GM19467 (cell line): Measurements from ENCODE around the gene UBE2H.
A peak's percentile ranks its signal among the peaks of the same experiment; 100 is the strongest.
"Not testable (repeated sequence)": the region's sequence is repeated elsewhere in the genome, so short reads cannot be mapped to it uniquely, and the experiment has no call there.

ENCODE experiments used
- ATAC-seq: cut with Tn5 transposase; IDR thresholded peaks from one replicate; pipeline ENCODE4 v1.9.1; 2021; ENCODE audit warnings: mild to moderate bottlenecking, moderate library complexity; ENCODE audit not compliant: unreplicated experiment

Gene UBE2H

DNA sequence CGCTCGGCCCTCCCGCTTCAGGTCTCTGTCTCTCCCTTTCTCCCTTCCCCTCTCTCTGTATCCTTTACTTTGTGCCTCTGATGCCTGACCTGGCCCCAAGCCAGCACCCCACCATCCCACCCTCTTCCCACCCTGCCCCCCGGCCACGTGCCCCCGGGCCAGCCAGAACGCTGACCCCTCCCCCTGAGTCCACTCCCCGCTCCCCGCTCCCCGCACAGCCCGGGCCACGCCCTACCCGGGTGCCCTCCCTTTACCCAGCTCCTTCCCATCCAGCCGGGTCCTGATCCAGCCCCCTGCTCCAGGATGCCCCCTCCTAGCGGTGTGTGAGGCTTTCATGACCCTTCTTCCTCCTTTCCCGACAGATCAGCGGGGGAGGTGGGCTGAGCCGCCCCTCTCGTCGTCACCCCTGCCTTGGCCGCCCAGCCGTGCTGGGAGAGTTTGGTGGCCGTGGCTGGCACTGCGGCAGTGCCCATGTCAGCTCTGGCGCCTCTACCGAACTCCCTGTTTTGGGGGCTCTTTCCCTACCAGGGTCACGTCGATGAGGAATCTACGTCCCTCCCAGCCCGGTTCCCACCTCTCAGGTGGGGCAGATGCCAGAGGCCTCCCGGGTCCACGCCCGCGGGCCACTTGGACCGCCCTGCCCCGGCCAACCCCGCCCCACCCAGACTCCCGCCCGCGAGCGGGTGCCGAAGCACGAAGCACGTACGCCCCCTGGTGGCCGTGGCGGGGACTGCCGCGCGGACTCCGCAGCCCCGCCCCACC is 127.4 kb downstream of the UBE2H start:
- peak; percentile 61 for ATAC-seq

DNA sequence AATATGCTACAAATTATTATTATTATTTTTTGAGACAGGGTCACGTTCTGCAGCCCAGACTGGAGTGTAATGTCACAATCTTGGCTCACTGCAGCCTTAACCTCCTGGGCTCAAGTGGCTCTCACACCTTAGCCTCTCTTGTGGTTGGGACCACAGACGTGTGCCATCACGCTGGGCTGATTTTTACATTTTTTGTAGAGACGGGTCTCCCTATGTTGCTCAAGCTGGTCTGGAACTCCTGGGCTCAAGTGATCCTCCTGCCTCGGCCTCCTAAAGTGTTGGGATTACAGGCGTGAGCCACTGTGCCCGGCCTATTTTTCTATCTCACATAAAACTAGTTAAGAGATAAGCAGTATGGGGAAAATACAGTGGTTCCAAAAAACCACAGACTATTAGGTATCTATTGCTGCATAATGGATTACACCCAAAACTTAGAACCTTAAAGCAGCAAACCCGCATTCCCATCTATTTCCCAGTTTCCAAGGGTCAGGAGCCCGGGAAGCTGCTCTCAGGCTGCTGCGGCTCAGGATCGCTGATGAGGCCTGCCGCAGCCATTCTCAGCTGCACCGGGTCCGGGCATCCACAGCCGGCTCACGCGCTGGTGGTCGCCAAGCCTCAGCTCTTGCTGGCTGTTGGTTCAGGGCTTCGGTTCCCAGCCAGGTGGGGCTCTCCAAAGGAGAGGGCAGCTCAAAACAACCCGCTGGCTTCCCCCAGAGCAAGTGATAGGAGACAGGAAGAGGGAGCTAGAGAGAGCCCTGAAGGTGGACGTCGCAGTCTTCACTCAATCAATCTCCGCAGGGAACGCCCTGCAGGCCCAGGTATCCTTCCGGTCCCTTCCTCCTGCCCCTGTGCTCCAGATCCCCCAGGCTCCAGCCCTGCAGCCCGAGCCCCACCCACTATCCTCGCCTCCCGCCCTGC is 128.2 kb downstream of the UBE2H start:
- peak; percentile 40 for ATAC-seq

DNA sequence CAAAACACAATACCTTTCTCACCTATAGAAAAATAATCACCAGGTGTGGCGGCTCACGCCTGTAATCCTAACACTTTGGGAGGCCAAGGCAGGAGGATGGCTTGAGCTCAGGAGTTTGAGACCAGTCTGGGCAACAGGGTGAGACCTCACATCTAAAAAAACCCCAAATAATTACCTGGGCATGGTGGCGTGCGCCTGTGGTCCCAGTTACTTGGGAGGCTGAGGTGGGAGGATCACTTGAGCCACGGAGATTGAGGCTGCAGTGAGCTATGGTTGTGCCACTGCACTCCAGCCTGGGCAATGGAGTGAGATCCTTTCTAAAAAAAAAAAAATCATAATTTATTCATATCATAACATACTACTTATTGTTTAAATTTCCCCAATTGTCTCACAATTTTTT is 129.6 kb downstream of the UBE2H start:
- ATAC-seq = not testable (repeated sequence)

DNA sequence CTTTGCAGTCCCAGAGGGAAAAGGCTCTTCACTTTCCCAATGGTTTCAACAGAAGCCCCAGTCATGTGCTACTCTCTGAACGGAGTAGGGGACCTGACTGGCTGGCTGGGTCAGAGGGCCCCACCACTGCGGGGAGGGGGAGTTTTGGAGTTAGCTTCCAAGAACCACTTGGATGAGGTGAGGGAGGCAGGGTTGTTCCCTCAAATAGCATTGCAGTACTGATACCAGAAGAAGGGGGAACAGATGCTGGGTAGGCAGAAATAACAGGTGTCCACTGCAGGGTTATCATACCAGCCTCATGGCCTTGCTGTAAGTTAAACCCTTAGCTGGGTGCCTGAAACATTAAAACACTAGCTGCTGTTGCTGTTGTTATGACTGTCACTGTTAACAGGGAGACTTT is 131.3 kb downstream of the UBE2H start:
- no peak for ATAC-seq

DNA sequence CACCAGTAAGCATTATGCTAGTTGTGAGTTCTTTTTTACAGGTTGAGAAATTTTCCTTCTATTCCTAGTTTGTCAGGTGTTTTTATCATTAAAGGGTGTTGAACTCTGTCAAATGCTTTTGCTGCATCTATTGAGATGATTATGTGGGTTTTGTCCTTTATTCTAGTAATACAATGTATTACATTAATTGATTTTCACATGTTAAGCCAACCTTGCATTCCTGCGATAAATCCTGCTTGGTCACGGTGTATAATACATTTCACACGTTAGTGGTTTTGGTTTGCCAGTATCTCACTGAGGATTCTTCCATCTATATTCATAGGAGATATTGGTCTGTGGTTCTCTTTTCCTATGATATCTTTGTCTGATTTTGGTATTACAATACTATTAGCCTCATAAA is 136.0 kb downstream of the UBE2H start:
- no peak for ATAC-seq

DNA sequence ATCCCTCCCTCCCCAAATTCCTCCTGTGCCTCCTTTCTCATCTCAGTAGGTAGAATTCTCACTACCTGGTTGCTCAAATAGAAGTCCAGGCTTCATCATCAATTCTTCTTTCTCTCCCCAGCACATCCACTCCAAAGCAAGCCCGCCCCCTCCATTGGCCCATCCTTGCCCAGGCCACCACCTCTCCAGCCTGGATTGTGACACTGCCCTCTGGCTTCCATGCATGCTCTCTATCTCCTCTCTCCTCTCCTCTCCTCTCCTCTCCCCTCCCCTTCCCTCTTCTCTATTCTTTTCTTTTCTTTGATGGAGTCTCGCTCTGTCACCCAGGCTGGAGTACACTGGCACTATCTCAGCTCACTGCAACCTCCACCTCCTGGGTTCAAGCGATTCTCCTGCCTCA is 144.9 kb downstream of the UBE2H start:
- no peak for ATAC-seq

DNA sequence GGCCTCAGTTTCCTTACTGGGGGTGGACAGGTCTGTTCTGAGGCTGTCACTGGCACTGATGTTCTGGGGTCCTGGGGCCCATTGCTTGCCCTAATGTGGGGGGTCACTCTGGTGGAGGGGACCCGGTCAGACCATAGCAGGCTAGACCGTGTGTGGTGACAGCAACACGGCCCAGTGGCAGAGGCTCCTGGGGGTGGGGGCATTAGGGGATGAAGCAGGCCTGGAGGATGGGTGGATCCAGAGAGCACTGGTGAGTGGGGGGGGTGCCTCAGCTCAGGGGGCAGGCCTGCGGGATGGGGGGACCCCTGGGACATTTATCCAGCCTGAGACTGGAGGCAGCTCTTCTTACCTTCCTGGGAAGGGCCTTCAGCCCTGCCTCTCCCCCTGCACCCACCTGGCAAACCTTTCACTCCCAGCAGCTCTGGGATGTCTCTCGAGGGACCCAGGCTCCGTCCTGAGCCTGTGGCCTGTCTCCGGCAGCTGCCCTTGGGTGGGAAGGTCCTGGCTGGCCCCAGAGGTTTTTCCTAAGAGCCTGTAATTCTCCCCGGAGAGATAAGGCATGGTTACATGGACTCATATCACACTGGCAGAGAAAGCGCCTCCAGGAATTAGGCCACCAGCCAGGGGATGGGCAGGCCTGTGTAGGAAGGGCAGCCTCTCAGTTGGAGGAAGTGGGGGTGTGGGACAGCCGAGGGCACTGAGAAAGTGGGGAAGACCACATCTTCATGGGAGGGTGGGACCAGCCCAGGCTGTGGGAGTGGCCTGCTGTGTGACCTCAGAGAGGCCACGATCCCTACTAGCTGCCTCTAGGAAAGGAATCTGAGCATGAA is 147.7 kb downstream of the UBE2H start:
- ATAC-seq = no peak

DNA sequence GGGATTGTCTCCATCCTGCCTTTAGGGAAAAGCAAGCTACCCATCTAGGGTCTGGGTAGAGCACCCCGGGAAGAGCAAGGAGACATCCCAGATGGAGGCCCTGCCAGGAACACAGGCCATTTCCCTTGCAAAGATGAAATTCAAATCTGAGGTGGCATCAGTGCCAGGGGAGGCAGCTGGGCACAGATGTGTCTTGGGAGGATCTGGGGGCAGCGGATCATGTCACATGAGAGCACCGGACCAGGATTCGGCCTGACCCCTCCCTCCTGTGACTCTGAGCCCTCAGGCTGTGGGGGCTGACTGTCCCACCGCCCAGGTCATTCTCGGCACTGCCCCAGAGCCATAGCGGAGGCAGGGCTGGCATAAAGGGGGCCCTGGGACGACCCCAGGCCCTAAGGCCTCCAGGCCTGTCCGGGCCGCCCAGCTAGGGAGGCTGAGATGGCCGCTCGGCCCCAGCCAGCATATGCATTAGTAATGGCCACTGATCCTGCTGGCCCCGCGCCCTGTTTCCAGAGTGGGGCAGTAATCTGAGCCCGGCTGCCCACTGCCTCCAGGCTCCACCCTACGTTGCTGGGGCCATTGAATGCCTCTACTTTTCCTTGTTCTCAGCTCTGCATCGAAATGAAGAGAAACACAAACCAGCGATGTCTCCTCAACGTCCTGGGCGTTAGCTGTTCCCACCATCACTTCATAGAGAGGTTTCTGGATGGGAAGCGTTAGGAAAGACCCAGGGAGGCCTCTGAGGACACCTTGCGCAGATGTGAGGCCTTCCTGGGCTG is 148.5 kb downstream of the UBE2H start:
- no peak for ATAC-seq

DNA sequence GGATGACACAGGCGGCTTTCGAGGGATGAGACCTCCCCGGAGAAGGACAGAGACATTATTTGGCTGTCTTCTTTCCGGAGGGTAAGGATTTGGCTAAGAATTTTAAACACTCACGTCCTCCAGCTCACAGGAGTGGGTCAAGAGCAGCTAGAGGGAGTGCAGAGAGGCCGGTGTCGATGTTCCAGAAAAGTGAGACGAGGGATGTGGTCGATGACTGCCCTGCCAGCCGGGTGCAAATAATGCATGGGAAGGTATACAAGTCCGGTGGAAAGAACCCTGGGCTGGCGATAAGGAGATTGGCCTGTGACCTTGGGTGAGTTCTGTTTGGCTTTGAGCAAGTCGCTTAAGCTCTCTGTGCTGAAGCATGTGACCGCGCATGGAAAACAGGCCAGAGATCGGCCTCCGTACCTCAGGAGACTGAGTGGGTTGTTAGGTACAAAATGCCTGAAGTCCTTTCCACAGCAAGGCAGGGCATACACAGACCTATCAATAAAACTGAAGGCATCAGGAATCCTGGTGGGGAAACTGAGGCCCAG is 149.1 kb downstream of the UBE2H start:
- no peak for ATAC-seq

DNA sequence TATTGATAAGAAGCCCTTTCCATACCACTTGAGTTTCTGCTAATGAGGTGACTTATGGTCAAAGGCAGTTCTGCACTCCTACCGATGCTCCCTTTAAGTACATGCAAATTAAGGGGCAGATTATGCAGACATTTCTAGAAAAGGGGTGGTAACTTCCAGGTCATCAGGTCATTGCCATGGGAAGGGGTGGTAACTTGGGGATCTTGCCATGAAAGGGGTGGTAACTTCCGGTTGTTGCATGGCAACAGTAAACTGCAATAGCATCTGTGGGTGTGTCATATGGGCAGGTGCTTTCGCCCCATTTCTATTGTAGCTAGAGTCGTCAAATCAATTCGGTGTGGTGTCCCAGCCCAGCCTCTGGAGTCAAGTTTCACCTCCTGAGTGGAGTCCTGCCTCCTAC is 150.9 kb downstream of the UBE2H start:
- no peak for ATAC-seq

DNA sequence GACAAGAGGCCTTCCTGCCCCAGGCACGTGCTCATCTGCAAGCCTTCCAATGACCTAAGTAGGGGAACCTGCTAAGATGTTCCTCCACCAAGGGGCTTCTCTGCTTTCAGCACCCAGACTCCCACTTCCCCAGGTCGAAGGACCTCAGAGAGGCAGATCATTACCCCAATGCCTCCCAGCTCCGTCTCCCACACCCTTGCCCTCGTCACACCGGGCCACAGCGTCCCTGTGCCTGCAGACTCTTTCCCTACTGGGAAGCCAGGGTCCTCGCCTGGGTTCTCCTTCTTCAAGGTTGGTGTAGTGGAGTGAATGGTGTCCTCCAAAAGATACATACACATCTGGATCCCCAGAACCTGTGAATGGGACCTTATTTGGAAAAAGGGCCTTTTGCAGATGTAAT is 151.9 kb downstream of the UBE2H start:
- ATAC-seq = no peak

DNA sequence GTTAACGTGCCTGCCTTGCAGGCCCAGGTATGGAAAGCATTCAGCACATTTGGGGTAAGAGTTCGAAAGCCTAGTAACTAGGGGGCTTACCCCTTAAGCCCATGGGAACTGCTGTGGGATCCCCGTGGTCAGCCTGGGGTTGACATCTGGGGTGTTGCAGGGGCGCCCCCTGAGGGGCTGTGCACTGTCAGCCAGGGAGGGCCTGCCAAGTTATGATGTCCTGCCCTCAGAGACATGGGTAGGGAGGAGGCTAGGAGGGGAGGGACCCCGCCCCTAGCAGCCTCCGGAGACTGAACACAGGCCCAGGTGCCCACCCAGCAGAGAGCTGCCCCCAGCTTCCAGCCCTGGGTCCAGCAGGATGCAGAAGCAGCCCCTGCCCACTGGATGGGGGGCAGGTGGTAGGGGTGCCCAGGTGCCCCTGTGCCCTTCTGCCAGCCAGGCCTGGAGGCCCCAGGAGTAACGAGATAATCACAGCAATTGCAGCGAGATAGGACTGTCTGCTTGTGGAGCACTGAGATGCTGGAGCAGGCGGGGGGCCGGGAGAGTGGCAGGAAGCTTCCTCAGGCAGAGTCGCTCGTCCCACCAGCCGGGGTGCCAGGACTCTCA is 153.3 kb downstream of the UBE2H start:
- no peak for ATAC-seq

DNA sequence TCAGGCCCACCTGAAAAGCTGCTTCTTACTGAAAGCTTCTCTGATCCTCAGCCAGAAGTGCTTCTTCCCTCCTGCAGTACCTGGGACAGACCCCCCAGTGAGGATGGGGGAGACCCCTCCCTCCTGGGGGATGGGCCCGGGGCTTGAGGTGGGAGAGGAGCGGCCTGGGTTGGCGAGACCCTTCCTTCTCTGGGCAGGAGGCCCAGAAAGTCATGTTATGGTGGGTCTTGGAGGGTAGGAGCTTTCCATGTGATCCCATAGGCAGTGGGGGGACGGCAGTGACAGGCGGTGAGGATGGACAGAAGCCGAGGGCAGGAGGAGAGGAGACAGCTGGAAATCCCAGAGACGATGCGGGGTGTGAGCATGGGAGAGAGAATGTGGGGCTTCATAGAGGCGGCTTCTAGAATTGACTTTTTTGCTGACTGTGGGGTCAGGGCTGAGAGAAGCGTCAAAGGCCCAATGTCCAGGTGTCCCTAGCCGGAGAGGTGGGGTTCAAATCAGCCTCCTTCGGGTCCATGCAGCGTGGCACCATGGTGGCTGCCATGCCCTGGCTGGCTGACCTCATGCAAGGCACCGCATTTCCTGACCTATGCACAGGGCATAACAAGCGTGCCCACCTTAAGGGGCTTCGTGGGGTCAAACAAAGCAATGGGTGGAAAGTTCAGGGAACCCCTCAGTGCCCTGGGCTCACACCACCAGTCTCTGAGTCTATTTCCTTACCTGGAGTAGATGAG is 154.0 kb downstream of the UBE2H start:
- ATAC-seq = no peak

DNA sequence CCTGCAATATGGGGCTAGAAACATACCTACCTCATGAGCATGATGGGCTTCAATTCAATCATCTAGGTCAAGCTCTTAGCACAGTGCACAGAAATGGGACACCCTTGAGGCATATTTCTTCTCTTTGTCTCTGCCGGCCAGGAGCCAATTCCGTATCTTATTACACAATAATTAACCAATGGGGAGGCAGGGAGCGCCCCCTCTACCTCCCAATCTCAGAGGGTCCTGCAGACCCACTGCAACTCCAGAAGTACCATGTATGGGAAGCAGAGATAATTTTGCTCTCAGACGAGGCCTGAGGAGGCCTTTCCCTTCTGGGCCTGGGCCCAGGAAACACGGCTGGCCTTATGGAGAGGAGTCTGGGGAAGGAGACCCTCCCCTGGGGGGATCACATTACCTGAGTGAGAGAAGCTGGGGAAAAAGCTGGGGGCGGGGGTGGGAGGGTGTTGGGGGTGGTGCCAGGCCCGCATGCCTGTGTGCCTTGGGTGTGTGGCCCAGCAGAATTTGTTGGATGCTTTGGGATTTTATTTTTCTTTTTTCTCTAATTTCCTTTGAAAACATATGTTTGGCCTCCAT is 155.5 kb downstream of the UBE2H start:
- ATAC-seq = no peak

DNA sequence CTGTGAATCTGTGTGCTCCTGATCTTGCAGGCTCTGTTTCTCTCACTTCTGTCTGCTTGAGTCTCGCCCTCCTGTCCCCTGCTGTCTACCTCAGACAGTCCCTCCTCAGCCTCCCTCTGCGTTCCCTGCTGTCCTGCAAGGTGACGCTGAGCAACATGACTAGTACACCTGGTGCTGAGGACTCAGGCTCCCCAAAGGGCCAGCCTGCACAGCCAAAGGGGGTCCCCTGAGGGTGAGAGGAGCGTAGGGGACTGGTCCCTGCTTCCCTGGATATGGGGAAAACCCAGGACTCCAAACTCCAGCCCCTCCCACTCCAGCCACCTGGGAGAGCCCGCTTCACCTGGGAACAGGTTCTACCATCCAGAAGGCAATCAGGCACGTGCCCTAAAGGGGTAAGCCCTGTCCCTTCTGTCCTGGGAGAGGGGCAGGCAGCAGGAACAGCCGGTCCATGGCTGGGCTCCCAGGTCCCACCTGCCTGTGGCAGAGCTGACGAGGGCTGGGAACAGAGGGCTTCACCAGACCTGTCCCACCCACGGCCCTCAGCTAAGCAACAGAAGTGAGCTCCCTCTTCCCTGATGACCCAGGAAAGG is 156.5 kb downstream of the UBE2H start:
- no peak for ATAC-seq

DNA sequence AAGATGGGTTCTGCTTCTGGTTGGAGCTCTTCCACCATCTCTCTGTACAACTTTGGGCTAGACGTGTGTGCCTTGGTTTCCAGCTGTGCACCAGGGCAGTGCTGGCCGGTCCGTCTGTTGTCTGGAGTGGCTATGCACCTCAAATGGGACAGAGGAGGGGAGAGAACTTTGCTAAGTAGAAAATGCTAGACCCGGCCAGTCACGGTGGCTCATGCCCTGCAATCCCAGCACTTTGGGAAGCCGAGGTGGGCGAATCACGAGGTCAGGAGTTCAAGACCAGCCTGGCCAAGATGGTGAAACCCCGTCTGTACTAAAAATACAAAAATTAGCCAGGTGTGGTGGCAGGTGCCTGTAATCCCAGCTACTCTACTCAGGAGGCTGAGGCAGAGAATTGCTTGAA is 158.3 kb downstream of the UBE2H start:
- ATAC-seq = not testable (repeated sequence)

DNA sequence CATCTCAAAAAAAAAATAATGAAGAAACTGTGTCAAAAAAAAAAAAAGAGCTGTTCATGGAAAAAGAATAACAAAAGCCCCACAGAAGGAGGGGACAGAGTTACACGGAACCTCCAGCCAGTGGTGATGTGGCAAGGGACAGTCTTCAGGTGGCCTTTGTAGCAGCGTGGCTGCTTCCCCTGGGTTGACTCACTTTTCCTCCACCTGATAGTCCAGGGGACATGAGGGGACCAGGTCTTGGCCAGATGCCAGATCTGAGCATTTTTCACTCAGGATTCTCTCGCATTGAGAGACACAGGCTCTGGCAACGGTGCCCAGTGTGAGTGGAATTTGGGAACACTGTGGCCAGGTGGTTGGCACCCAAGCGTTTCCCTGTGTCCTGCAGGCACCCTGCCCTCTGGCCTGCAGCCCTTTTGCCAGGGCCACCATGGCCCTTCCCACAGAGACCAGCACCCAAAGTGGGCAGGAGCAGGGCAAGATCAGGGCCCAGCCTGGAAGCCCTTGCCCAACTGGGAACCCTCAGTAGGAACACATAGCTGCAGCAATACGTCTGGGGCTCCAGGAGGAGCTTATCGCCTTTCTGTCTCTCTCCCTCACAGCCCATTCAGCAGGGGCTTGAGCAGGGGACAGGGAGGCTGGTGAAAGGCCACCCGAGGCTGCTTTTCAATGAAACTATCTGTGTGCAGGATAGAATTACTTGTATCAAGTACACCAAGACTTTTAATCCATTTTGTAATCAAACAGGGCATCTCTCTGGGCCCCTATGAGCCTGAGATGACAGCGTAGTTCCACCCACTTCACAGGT is 159.1 kb downstream of the UBE2H start:
- ATAC-seq = no peak

DNA sequence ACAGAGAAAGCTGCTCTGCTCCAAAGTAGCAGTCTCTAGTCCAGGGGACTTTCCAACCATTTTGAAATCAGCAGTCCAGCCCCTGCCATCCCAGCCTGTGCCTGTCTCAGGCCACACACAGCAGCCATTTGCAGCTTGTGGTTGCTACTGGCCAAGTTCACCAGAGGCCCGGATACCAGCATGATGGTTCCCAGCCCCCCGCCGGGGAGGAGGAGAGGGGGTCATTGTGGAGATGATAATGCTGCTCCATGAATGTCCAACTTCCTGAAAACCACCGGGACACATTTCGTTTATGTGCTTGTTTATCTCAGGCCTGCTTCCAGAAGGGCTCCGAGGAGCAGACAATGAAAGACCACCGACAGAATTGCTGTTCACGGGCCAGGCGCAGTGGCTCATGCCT is 160.0 kb downstream of the UBE2H start:
- ATAC-seq = no peak
